Keratinocyte (primary cell): Measurements from ENCODE around the gene CDH6.

Source experiments
- CTCF ChIP-seq, 3 experiments: IDR thresholded peaks in 1 of 3; conservative IDR thresholded peaks in 1 of 3; optimal IDR thresholded peaks in 1 of 3; 2 replicates in 2 of 3; 3 replicates in 1 of 3; pipeline versions ENCODE3 to v1.5.1; 2011; ENCODE audit warnings: low read length in 3 of 3, mild to moderate bottlenecking in 3 of 3, moderate library complexity in 2 of 3, control low read depth in 1 of 3, inconsistent platforms in 1 of 3; ENCODE audit not compliant: insufficient read depth in 2 of 3; ENCODE audit errors: extremely low read depth in 1 of 3
- EZH2 ChIP-seq: IDR thresholded peaks from one replicate; pipeline ENCODE4 v1.6.1; 2012; ENCODE audit warnings: inconsistent platforms, mild to moderate bottlenecking, low read length, moderate library complexity

- TF ChIP-seq CTCF (optimal IDR thresholded peaks at IDR 0.05 in 1 of 3, IDR thresholded peaks at IDR 0.05 in 1 of 3, conservative IDR thresholded peaks at IDR 0.05 in 1 of 3; ENCODE audit: extremely low read depth in 1 of 3, insufficient read depth in 2 of 3, low read length in 3 of 3) (peak; percentile 29 to 46 (median 44)), EZH2 (no peak)
Observed at GRCh38 chr5:31270396-31270795, 76.9 kb downstream of the CDH6 start.
